GM19468 (cell line): Measurements from ENCODE around the gene B3GNT3.

ENCODE experiments used
- ATAC-seq: cut with Tn5 transposase; IDR thresholded peaks from one replicate; pipeline ENCODE4 v1.9.1; 2021; ENCODE audit warnings: mild to moderate bottlenecking, moderate library complexity, moderate number of reproducible peaks; ENCODE audit not compliant: unreplicated experiment; ENCODE audit errors: extremely low read depth

The B3GNT3 gene

DNA sequence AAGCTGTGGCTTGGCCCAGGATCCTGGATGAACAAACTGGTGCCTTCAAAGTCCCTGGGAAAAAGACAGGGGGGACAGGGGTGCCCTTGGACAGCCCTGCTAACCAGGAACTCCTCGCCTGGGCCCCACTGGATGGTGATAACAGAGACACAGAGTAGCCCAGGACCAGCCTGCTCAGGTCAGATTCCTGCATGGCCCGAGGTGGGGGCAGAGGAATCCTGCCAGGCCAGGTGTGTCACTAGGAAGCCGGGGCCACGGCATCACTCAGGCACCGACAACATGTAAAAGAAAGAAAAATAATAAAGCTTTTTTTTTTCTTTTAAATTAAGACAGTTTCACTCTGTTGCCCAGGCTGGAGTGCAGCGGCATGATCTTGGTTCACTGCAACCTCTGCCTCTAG is 59.1 kb downstream of the B3GNT3 start:
- no peak for ATAC-seq

- ATAC-seq = no peak
These were observed 60.6 kb downstream of the B3GNT3 start for GRCh38 chr19:17855280-17856152.

DNA sequence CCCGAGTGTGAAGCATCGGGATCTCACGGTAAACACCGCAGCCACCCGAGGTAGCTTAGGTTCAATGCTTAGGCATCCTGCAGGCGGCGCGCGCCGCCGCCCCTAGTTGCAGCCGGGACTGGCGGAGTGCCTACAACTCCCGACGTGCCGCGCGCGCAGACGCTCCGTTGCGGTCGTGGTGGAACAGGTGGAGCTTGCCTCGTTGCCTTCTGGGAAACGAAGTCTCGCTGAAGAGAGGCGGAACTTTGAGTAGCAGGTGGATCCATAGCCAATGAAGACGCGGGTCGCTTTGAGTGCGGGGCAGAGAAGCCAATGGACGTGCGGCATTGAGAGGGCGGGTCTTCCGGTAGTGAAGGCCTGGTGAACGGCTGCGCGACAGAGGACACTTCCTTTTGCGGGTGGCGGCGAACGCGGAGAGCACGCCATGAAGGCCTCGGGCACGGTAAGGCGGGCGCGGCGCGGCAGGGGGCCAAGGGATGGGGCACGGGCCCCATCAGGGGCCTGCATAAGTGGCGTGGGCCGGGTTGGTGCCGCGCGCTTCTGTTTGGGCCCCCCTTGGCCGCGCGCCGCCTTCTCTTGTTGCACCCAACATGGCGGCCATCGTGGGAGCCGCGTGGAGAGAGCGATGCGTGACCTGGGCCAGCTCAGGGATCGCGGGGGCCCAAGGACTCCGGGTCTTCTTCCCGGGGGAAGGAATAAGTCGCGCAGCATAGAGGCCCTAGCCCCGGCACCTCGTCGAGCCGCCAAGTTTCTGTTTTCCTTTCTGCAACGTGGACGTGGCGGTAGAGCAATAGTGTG is 64.8 kb downstream of the B3GNT3 start, which contains the start of gene RPL18A:
Gene RPL18A (plus strand): TSS at position 378 of the 798 bp plus-strand sequence. CDS start 47 bp downstream, at position 425.
- ATAC-seq = peak; percentile 94

DNA sequence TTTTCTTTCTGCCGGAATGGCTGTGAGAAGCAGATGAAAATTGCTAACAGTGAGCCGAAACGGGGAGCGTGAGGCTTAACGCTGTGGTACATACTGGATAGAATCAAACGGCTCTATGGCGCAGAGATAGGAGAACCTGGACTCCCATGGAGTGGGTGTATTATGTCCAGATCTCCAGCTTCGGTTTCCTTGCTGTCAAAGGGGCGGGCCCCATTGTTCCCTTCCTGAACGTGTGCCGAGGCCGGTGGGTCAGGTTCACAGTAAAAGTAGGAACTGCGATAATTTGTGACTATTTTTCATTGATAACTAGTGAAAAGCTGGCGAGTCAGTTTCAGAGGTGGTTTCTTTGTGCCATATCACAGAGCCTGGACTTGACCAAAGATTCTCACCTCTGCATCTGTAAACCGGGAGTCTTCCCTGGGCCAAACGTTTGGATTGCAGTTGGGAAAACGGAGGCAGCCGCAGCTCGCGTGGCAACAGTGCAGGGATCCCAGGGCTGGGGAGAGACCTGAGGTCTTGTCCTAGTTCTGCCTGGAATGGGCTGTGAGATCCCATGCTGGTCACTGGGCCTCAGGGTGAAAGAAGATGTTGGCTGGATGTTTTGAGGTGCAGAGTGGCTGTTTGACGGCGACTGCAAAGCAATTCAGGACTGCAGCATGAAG is 65.5 kb downstream of the B3GNT3 start:
- ATAC-seq = no peak

DNA sequence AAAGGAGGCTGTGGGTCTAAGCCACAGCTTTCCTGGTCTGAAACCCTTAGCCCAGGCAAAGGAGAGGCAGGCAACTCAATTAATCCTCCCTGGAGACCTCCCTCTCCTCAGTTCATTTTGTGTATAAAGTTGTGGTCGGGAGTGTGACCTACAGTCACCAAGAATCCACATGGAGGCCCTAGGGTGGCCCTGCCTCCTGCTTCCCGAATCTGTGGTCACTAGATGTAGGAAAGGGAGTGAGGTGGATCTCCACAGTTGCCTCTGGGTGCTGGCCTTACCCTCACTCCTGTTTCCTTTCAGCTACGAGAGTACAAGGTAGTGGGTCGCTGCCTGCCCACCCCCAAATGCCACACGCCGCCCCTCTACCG is 66.0 kb downstream of the B3GNT3 start:
- no peak for ATAC-seq

DNA sequence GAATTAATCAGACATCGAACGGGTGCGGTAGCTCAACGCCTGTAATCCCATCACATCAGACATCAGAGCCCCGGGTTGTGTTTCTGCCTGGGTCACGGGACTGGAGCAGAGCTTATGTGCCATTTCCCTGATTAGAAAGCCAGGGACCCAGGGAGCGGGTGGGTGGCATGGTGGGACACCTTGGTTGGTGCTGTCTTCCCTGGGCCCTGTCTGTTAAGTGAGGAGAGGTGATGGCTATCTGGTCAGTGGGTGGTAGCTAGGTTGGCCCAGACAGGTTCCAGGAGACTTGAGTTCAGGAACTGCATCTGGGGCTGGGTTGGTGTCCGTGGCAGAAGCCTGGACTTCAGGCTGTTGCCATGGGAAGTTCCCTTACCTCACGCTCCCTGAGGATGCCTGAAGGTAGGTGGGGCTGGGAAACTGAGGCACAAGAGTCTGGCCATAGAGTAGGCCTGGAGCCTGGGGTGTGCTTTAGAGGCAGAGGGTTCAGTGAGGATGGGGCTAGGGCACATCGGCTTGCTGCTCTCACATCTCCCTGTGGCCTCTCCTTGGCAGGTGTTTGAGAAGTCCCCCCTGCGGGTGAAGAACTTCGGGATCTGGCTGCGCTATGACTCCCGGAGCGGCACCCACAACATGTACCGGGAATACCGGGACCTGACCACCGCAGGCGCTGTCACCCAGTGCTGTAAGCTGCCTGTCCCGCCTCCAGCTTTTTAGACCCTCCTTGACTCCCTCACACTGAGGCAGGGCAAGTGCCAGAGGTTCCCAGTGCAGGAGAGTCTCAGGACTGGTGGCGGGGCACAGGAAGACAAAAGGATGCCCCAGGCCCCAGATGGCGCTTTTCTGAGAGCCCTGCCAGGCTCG is 66.8 kb downstream of the B3GNT3 start:
- no peak for ATAC-seq

DNA sequence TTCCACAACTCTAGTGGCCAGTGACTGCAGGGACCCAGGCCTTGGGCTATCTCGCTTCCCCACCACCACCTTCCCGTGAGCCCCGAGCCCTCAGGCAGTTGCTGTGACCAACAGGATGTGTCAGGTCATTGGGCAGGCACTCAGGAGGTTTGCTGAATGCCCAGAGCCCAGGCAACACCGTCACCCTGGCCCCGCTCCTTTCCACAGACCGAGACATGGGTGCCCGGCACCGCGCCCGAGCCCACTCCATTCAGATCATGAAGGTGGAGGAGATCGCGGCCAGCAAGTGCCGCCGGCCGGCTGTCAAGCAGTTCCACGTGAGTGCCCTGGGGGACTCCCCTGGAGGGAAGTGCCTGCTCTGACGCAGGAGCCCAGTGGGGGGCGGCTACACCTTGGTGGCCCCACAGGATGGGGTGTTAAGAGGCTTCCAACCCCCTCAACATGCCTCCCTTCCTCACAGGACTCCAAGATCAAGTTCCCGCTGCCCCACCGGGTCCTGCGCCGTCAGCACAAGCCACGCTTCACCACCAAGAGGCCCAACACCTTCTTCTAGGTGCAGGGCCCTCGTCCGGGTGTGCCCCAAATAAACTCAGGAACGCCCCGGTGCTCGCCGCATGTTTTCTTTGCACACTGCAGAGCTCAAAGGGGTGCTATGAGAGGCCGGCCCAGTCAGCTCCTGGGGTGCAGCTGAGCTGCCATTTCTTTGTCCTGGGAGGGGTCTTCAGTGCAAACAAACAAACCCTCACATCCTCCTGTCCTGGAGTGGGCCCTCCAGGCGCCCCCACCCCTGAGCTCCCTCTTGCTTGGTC is 68.0 kb downstream of the B3GNT3 start:
- no peak for ATAC-seq
